Prostate gland (tissue), 2 donors: ENCODE data around the gene TSPAN7. TPM values are rescaled to one million over a fixed set of nuclear protein-coding genes. Genes with fewer than 3 reads are reported as not detected.

Experiments
- DNase-seq: peaks from one replicate; pipeline ENCODE4 v3.0.0-alpha.2; 2019; ENCODE audit warnings: low spot score
- H3K27ac ChIP-seq, 2 donors: fragments of 200-600 bp; sonication (generic); 2 replicates each; pipeline ENCODE4 v1.5.1; 2017 to 2019
- H3K27me3 ChIP-seq: fragments of 200-600 bp; sonication (generic); replicated peaks from 2 replicates; pipeline ENCODE4 v1.5.1; 2019; ENCODE audit not compliant: insufficient read depth
- H3K36me3 ChIP-seq, 2 donors: fragments of 200-600 bp; sonication (generic); 1 replicate in 1 of 2; 2 replicates in 1 of 2; pipeline versions ENCODE4 v1.5.1 to v1.8.1; 2017 to 2019
- H3K4me1 ChIP-seq: fragments of 200-600 bp; sonication (generic); replicated peaks from 2 replicates; pipeline ENCODE4 v1.5.1; 2019
- H3K4me3 ChIP-seq, 2 donors: fragments of 200-600 bp; sonication (generic); 2 replicates each; pipeline ENCODE4 v1.5.1; 2017 to 2019
- H3K9me3 ChIP-seq: fragments of 200-600 bp; sonication (generic); 2 replicates; pipeline ENCODE4 v1.5.1; 2017
- CTCF ChIP-seq, 4 experiments: fragments of 200-600 bp in 2 of 4; fragments of 450-650 bp in 2 of 4; sonication (generic) in 2 of 4; IDR thresholded peaks; 1 replicate in 3 of 4; 2 replicates in 1 of 4; pipeline ENCODE4 v1.5.1; 2016 to 2019; ENCODE audit warnings: antibody characterized with exemption in 4 of 4, mild to moderate bottlenecking in 2 of 4, moderate library complexity in 2 of 4
- POLR2A ChIP-seq: fragments of 450-650 bp; IDR thresholded peaks from one replicate; pipeline ENCODE4 v1.6.1; 2016; ENCODE audit warnings: antibody characterized with exemption, mild to moderate bottlenecking
- POLR2AphosphoS5 ChIP-seq: sonication (generic); formaldehyde crosslinking; IDR thresholded peaks from one replicate; pipeline ENCODE4 v1.6.1; 2017; ENCODE audit warnings: antibody characterized with exemption
- WGBS: methylation state at CpG from one replicate; pipeline ENCODE4 v1.1.5; 2018; 5-methylcytosine and 5-hydroxymethylcytosine counted together
- intact Hi-C: fragments of 100-400 bp; cut with DNase I; formaldehyde crosslinking; loops from one replicate; pipeline ENCODE4 v1.14.2; 2022
- total RNA-seq, 2 donors: library from RNA; depleted of rRNA; stranded (reverse); fragments of >200 nt; gene quantifications; one replicate each; pipeline ENCODE4 v1.1.0, GENCODE V29; 2016

Gene TSPAN7
- total RNA-seq, 2 donors from 2014 or later: 11.4 to 16.4 TPM

- intact Hi-C loops: no loop called here
- Histone ChIP-seq H3K9me3 (no peaks in the 10 kb centered on the region), H3K36me3 (no peaks in the 10 kb centered on the region), H3K27ac (no peak overlapping the region), H3K4me1 (no peaks in the 10 kb centered on the region), H3K27me3 (no peaks in the 10 kb centered on the region), H3K4me3 (no peak overlapping the region)
- TF ChIP-seq CTCF (IDR thresholded peaks at IDR 0.05) (no peak), POLR2A (no peak), POLR2AphosphoS5 (no peak)
- DNase-seq: no peak
- WGBS: 96% methylated on average over 2 of the region's 2 CpGs
Measured at GRCh38 chrX:38651625-38652601, 90.6 kb downstream of the TSPAN7 start.

GRCh38 chrX:38652934-38653442, 91.6 kb downstream of the TSPAN7 start:
- Histone ChIP-seq H3K27ac (no peak overlapping the region), H3K27me3 (no peaks in the 10 kb centered on the region), H3K4me1 (no peaks in the 10 kb centered on the region), H3K4me3 (no peak overlapping the region), H3K9me3 (no peaks in the 10 kb centered on the region), H3K36me3 (no peaks in the 10 kb centered on the region)
- WGBS: 90% methylated on average over 11 of the region's 13 CpGs
- TF ChIP-seq POLR2AphosphoS5 (no peak), CTCF (IDR thresholded peaks at IDR 0.05) (no peak), POLR2A (no peak)
- intact Hi-C loops: no loop called here
- no peak for DNase-seq

GRCh38 chrX:38654302-38654701, 93.0 kb downstream of the TSPAN7 start:
- H3K27ac ChIP-seq: no peak overlapping the region
- no peaks in the 10 kb centered on the region for H3K36me3 ChIP-seq
- no peaks in the 10 kb centered on the region for H3K9me3 ChIP-seq
- intact Hi-C loops: no loop called here
- peak in 3 of 4 experiments; percentile 29 to 47 (median 39) for TF ChIP-seq CTCF (IDR thresholded peaks at IDR 0.05)
- no peak for TF ChIP-seq POLR2A
- TF ChIP-seq POLR2AphosphoS5: no peak
- no peaks in the 10 kb centered on the region for H3K27me3 ChIP-seq
- 78% methylated on average over 1 of the region's 1 CpG for WGBS
- no peak overlapping the region for H3K4me3 ChIP-seq
- H3K4me1 ChIP-seq: no peaks in the 10 kb centered on the region
- no peak for DNase-seq

- no peak for DNase-seq
- no peak for TF ChIP-seq POLR2AphosphoS5
- no peak for TF ChIP-seq POLR2A
- TF ChIP-seq CTCF (IDR thresholded peaks at IDR 0.05): no peak
- Histone ChIP-seq H3K27me3 (no peaks in the 10 kb centered on the region), H3K4me3 (no peak overlapping the region), H3K27ac (no peak overlapping the region), H3K36me3 (no peaks in the 10 kb centered on the region), H3K9me3 (no peaks in the 10 kb centered on the region), H3K4me1 (no peaks in the 10 kb centered on the region)
- intact Hi-C loops: no loop called here
- WGBS: 76% methylated on average over 4 of the region's 4 CpGs
Measured at GRCh38 chrX:38656350-38656915, 95.1 kb downstream of the TSPAN7 start.
